Measurements from ENCODE around the gene SCYL1.

Gene SCYL1

DNA sequence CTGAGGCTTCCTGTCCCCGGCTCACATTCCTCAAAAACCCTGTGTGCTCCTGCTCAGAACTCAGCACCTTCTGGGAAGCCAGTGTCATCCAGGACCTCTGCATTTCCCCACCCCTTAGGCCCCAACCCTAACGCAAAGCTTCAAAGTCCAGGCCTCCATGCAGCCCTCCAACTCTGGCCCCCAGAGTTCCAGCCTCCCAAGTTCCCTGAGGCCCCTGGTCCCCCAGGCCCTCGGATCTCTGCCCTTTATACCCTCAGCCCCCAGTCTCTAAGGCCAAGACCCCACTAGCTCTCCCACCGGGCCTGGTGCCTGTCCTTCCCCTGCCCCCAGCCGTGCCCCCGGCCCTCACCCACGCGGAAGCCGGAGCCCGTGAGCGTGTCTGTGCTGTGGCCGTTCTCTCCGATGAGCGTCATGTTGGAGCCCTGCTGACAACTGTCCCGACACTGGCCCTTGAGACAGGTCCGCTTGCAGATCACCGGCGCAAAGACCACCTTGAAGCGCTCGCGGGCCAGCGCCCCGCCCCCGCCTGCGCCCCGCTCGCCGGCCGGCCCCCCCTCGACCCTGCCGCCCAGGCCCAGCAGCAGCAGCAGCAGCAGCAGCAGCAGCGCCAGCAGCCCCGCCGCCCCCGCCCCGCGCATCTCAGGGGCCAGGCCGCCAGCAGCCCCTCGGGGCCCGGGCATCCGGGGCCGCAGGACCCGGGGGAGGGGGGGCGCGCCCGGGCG, 32.6 kb downstream of the SCYL1 start:
- DNase-seq (ENCODE audit: low read depth, low spot score): no peak
- POLR2A ChIA-PET: interaction anchor here (1.2 to 1.3 kb wide), 2 partner anchors 13 to 17 kb away, joined by 5 read pairs; partner anchors contain the start of gene ZNRD2
- peak overlapping the region; percentile 69 for H3K4me3 ChIP-seq (ENCODE audit: low read depth, low read length)

DNA sequence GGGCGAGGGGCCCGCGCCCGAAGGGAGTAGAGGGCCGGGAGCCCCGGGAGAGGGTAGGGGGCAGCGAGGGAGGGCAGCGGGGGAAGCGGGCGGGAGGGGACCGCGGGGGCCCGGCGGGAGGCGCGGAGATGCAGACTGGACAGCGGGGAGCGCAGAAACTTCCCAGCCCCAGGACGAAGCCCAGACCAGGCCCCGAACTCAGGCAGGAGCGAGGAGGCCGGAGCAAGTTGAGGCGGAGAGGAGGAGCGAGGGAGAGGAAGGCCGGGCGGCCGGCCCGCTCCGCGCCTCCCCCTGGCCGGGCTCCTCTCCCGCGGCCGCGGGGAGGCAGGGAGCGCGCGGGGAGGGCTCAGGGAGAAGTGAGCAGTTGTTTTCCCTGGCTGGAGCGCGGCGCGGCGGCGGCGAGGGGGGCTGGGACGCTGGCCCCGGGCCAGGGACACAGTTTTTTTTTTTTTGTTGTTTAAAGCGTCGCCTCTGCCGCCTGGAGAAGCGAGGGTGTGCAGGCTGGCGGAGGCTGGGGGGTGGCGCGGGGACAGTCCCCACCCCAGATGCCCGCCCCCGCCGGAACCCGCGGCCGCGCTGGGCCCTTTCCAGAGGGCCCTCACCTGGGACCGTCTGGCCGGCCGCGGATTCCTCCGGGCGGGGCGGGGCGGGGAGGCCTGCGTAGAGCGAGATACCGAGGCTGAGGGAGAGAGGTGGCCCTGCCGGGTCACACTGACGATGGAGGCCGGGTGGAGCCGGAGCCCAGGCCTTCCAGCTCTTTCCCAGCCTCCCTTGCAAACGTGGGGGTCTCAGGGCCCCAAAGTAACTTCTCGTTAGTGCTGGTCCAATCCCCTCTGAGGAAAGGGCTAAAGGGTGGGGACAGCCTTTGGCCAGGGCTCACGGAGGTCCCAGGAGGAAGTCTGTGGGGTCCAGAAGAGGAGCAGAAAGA, 33.4 kb downstream of the SCYL1 start, which contains the start of gene LTBP3:
Gene LTBP3, minus strand, starts transcription at position 358 of the 928 bp plus-strand sequence. CDS start 400 bp downstream, outside the sequence.
- TF ChIP-seq, protein P1, sequence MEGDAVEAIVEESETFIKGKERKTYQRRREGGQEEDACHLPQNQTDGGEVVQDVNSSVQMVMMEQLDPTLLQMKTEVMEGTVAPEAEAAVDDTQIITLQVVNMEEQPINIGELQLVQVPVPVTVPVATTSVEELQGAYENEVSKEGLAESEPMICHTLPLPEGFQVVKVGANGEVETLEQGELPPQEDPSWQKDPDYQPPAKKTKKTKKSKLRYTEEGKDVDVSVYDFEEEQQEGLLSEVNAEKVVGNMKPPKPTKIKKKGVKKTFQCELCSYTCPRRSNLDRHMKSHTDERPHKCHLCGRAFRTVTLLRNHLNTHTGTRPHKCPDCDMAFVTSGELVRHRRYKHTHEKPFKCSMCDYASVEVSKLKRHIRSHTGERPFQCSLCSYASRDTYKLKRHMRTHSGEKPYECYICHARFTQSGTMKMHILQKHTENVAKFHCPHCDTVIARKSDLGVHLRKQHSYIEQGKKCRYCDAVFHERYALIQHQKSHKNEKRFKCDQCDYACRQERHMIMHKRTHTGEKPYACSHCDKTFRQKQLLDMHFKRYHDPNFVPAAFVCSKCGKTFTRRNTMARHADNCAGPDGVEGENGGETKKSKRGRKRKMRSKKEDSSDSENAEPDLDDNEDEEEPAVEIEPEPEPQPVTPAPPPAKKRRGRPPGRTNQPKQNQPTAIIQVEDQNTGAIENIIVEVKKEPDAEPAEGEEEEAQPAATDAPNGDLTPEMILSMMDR (IDR thresholded peaks at IDR 0.05; ENCODE audit: insufficient read depth, low read length, missing control alignments): no peak
- no peak for DNase-seq (ENCODE audit: low read depth, low spot score)
- CTCF ChIA-PET: interaction anchor here (2.0 to 16.3 kb wide), 4 partner anchors 13 to 36 kb away, joined by 11 to 207 read pairs (median 56); partner anchors contain the start of genes FAM89B and ZNRD2
- POLR2A ChIA-PET: interaction anchor here (0.6 to 3.3 kb wide), 4 partner anchors 14 to 56 kb away, joined by 3 to 12 read pairs (median 4); partner anchors contain the start of genes FAM89B and MAP3K11
- H3K4me3 ChIP-seq (ENCODE audit: low read depth, low read length): peak within 1 kb of the TSS; percentile 69

More for the DNA sequence above, 32.6 kb downstream of the SCYL1 start:
- CTCF ChIA-PET: interaction anchor here (1.0 to 2.1 kb wide), 5 partner anchors 12 to 36 kb away, joined by 4 to 33 read pairs (median 8); no protein-coding TSS in a partner anchor
- TF ChIP-seq, protein P1 (IDR thresholded peaks at IDR 0.05; ENCODE audit: insufficient read depth, low read length, missing control alignments): no peak

DNA sequence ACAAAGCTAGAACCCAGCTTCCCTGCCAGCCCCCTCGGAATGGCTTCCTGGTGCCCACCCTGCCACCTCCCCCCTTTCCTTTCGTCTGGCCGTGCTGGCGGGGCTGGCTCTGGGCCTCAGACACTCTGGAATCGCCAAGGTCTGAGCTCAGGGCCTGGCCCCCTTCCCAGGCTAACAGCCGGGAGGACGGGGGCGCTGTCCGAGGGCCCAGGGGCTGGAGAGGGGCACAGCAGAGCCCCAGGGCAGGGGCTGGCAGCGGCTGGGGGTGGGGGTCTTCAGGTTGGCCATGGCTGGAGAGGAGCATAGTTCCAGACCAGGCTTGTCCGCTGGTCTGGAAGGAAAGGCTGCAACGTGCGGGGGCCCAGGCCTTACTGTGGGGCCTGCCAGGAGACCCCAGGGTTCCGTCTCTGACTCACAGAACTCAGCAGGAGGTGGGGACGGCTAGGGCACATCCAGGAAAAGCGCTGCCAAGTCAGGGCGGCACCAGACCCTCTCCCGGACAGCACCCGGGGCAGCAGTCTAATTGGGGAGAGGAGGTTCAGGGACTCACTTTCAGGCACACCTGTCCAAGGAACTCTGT, 34.1 kb downstream of the SCYL1 start:
- DNase-seq (ENCODE audit: low read depth, low spot score): no peak
- TF ChIP-seq, protein P1 (IDR thresholded peaks at IDR 0.05; ENCODE audit: insufficient read depth, low read length, missing control alignments): no peak
- ChIA-PET CTCF (interaction anchor here (2.0 to 16.3 kb wide), 4 partner anchors 12 to 35 kb away, joined by 9 to 207 read pairs (median 46); partner anchors contain the start of genes EHBP1L1, FAM89B and ZNRD2), POLR2A (interaction anchor here (0.6 to 3.3 kb wide), 6 partner anchors 11 to 55 kb away, joined by 3 to 15 read pairs (median 4); partner anchors contain the start of genes FAM89B, MAP3K11 and ZNRD2)
- H3K4me3 ChIP-seq (ENCODE audit: low read depth, low read length): peak overlapping the region; percentile 69

DNA sequence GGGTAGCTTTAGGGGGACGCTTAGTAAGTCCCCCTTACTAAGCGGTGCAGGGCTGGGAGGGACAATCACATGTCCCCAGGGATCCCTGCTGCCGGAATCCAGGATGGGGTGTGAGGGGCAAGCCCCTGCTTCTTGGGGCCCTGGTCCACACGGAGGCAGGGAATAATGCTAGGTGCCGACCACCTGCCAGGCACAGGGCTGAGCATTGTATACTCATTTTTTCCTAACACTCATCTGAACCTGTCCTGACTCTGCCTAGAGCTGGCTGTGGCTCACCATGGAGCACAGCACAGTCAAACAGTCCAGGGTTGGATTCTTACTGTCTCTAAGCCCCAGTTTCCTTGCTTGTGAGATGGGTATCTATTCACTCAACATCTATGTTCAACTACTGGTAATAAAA, 34.7 kb downstream of the SCYL1 start:
- ChIA-PET POLR2A (interaction anchor here (0.7 to 3.3 kb wide), 5 partner anchors 11 to 55 kb away, joined by 4 to 15 read pairs (median 5); partner anchors contain the start of genes FAM89B, MAP3K11 and ZNRD2), CTCF (interaction anchor here (2.0 to 16.3 kb wide), 4 partner anchors 12 to 35 kb away, joined by 9 to 207 read pairs (median 46); partner anchors contain the start of genes EHBP1L1, FAM89B and ZNRD2)
- H3K4me3 ChIP-seq (ENCODE audit: low read depth, low read length): no peak overlapping the region
- no peak for DNase-seq (ENCODE audit: low read depth, low spot score)
- TF ChIP-seq, protein P1 (IDR thresholded peaks at IDR 0.05; ENCODE audit: insufficient read depth, low read length, missing control alignments): no peak

DNA sequence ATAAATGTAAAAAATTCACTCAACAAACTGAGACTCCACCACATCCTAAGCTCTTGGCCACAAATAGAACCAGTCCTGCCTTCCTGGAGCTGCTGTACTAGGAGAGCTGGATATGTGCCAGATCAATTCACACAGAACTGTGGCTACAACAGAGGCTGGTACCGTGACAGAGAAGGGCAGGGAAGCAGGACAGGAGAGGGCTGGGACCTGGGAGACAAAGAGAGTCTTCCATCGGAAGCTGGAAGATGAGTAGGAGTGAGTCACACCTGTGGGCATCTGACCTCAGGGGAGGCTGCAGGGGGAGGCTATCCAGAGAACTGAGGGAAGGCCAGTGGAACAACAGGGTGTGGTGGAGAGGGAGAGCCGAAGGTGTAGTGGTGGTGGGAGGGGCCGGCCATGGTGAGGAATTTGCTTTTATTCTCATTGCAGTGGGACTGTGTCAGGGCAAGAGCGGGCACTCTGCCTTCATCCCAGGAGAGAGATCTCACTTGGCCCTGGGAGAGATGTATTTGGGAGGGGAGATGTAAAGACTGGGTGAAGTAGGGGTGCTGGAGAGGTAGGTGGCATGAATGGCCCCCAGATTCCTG, 35.2 kb downstream of the SCYL1 start:
- peak overlapping the region; percentile 8; the same call in 1 of the 2 replicates for H3K4me3 ChIP-seq (ENCODE audit: low read depth, low read length)
- POLR2A ChIA-PET: interaction anchor here (0.7 to 3.3 kb wide), 7 partner anchors 10 to 137 kb away, joined by 3 to 15 read pairs (median 4); partner anchors contain the start of genes EHBP1L1, FAM89B, NEAT1 and ZNRD2
- TF ChIP-seq, protein P1 (IDR thresholded peaks at IDR 0.05; ENCODE audit: insufficient read depth, low read length, missing control alignments): no peak
- DNase-seq (ENCODE audit: low read depth, low spot score): no peak
- CTCF ChIA-PET: interaction anchor here (2.0 to 16.3 kb wide), 5 partner anchors 8 to 34 kb away, joined by 9 to 207 read pairs (median 16); partner anchors contain the start of genes EHBP1L1, FAM89B and ZNRD2
